ENCODE data around the gene ADCY6. TPM values are rescaled to one million over a fixed set of nuclear protein-coding genes. Genes with fewer than 3 reads are reported as not detected.

Gene ADCY6
- under 1 TPM in 1 of 2 experiments, not detected in 1; 0.05 TPM for total RNA-seq

DNA sequence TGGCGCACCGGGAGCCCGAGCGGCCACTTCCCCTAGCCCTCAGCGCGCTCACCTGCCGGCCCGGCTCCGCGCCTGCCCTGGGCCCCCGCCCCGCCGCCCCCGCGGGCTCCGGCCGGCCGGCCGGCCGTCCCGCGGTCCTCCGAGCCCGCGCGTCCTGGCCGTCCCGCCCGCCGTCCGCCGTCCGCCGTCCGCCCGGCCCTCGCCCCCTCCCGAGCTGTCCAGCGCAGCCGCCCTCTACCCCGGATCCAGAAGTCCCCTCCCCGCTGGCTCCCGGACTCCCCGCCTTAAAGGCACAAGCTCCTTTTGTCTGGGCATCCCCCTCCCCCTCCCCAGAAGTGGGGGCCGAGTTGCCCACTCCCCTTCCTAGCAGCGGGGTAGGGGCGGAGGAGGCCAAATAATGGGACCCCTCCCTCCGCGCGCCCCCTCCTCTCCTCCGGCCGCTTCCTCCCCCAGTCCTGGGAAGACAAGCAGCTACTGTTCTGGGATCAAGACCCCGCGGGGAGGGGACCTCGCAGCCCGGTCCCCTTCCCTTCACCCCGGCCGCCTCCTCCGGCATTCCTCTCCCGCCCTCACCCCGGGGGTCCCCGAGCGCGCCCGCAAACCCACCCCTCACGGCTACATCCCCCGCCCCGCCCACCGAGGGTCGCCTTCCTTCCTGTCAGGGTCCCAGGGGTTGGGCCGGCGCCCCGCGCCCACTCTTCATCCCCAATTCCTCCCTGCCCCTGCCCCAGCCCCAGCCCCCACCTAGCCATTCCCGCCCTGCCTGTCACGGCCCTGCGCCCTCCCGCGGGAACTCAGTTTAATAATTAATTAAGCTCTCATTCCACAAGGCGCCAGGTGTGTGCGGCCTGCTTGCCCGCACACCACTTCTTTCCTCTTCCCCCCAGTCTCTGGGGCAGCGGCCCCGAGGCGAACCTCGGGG is at the start of gene ADCY6:
TSS of gene ADCY6 (minus strand) at position 236 of the 922 bp plus-strand sequence. CDS start 5,655 bp downstream, outside the sequence.
- no peak within 1 kb of the TSS for H3K4me3 Mint-ChIP-seq
- POLR2A ChIA-PET: no interaction called here
- CTCF ChIA-PET: interaction anchor here (1.8 kb wide), 1 partner anchor 35 kb away, joined by 12 read pairs; no protein-coding TSS in a partner anchor

GRCh38 chr12:48838048-48838447 is 49.2 kb upstream of the ADCY6 start:
- no peaks in the 10 kb centered on the region for H3K4me1 Mint-ChIP-seq
- no peak overlapping the region for H3K27ac Mint-ChIP-seq
- H3K4me3 Mint-ChIP-seq: no peak overlapping the region
- ChIA-PET POLR2A (interaction anchor here (1.0 to 1.3 kb wide), 2 partner anchors 13 to 14 kb away, joined by 3 read pairs; partner anchors contain the start of gene DDX23), CTCF (interaction anchor here (0.7 kb wide), 1 partner anchor 21 kb away, joined by 4 read pairs; no protein-coding TSS in a partner anchor)
- no peaks in the 10 kb centered on the region for H3K9me3 Mint-ChIP-seq
- DNase-seq: no peak
- H3K36me3 Mint-ChIP-seq (ENCODE audit: low read depth): peaks cover 65% of the 10 kb centered on the region
- no peaks in the 10 kb centered on the region for H3K27me3 Mint-ChIP-seq

More for the DNA sequence above, at the start of gene ADCY6:
- Mint-ChIP-seq H3K27me3 (peaks cover 46% of the 10 kb centered on the region), H3K36me3 (ENCODE audit: low read depth) (no peaks in the 10 kb centered on the region), H3K4me1 (peaks cover 3% of the 10 kb centered on the region), H3K27ac (no peak within 1 kb of the TSS), H3K9me3 (no peaks in the 10 kb centered on the region)
- DNase-seq: no peak

DNA sequence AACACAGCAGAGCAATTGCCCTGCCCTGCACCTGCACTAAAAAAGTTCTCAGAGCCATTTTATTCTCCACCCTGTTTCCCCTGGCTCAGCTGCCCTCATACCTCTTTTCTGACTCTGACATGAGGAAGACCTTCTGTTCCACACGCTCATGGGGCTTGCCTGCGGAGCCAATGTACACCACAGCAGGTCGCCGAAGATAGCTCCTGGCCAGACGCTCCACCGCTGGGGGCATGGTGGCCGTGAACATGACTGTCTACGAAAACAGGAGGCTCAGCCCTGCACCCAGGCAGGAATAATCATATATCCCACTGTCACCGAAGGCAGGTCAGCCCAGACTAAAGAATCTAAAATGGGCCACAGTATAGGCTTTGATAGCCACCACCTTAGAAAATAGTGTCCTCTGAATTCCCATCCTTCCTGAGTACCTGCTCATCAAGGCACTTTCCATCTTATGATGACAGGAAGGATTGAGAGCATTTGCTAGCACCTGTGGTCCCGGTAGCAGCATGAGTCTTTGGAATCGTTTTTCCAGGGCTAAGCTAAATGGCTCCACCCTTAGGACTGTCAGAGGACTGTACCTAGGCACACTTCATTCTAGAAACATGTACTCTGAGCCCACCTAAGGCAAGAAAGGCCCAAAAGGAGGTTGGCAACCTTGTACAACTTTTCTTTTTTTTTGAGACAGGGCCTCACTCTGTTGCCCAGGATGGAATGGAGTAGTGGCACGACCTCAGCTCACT is 43.6 kb upstream of the ADCY6 start:
- ChIA-PET POLR2A (interaction anchor here (1.3 kb wide), 1 partner anchor 19 kb away, joined by 3 read pairs; the partner anchor contains the start of gene DDX23), CTCF (interaction anchor here (2.3 kb wide), 1 partner anchor 20 kb away, joined by 6 read pairs; the partner anchor contains the start of gene DDX23)
- Mint-ChIP-seq H3K27me3 (no peaks in the 10 kb centered on the region), H3K27ac (no peak overlapping the region), H3K4me1 (no peaks in the 10 kb centered on the region), H3K36me3 (ENCODE audit: low read depth) (peaks cover 75% of the 10 kb centered on the region), H3K4me3 (no peak overlapping the region), H3K9me3 (no peaks in the 10 kb centered on the region)
- no peak for DNase-seq

DNA sequence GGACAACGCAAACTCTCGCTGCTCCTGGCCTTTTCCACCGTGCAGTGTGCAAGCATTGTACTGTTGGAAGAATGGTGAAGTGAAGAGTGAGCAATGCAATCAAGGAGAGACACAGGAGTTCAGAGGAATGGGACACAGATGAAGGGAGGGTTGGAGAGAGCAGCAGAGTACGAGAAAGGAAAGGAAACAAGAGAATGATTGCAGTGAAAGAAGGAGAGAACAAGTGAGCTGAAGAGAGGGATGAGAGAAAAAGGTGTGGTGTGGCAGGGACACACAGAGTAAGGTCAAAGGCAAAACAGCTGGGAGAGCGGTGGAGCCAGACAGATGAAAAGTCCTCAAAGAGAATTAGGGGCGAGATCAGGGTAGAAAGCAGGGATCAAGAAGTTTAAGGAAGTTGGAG is 42.4 kb upstream of the ADCY6 start:
- H3K27me3 Mint-ChIP-seq: no peaks in the 10 kb centered on the region
- DNase-seq: no peak
- no peaks in the 10 kb centered on the region for H3K9me3 Mint-ChIP-seq
- no peaks in the 10 kb centered on the region for H3K4me1 Mint-ChIP-seq
- H3K27ac Mint-ChIP-seq: peak overlapping the region; percentile 0
- peaks cover 62% of the 10 kb centered on the region for H3K36me3 Mint-ChIP-seq (ENCODE audit: low read depth)
- POLR2A ChIA-PET: interaction anchor here (1.3 to 2.9 kb wide), 2 partner anchors 12 to 20 kb away, joined by 3 to 8 read pairs; partner anchors contain the start of genes CACNB3 and DDX23
- CTCF ChIA-PET: interaction anchor here (2.3 kb wide), 1 partner anchor 21 kb away, joined by 6 read pairs; the partner anchor contains the start of gene DDX23
- H3K4me3 Mint-ChIP-seq: no peak overlapping the region

DNA sequence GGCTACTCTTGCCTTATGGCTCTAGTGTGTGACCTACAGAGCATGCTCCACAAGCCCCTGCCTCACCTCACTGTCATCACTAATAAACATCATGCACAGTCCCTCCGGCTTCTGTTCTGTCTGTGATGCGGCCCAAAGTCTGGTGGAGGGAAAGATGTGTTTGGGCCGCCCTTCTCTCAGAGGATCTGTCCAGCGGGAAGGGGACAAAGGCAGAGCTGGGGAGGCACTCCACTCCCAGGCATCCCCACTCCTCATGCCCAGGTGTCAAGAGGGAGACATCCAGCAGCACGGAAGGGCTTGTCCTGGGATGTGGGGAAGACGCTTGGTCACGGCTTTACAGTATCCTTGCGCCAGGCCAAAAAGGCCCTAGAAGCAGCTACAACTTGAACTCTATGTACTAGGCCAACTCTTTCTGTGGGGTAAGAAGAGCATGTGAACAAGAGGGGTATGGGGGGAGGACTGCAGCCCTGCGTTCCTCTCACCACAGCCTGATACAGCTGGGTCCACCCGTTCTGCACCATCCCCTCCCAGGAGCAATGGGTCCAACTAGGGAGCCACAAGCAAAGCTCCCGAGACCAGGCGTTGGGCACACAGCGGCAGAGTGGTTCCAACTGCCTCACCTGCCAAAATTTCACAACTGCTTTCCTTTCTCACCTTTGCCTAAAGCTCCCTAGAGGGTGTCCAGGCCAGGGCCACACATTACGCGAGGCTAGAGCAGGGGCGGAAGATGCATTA is 40.1 kb upstream of the ADCY6 start:
- POLR2A ChIA-PET: interaction anchor here (0.7 to 2.9 kb wide), 3 partner anchors 10 to 37 kb away, joined by 3 to 8 read pairs (median 3); partner anchors contain the start of genes CACNB3, DDX23 and RND1
- H3K4me3 Mint-ChIP-seq: no peak overlapping the region
- H3K4me1 Mint-ChIP-seq: peaks cover 13% of the 10 kb centered on the region
- H3K9me3 Mint-ChIP-seq: no peaks in the 10 kb centered on the region
- H3K36me3 Mint-ChIP-seq (ENCODE audit: low read depth): peaks cover 50% of the 10 kb centered on the region
- CTCF ChIA-PET: no interaction called here
- DNase-seq: no peak
- H3K27ac Mint-ChIP-seq: no peak overlapping the region
- H3K27me3 Mint-ChIP-seq: no peaks in the 10 kb centered on the region

DNA sequence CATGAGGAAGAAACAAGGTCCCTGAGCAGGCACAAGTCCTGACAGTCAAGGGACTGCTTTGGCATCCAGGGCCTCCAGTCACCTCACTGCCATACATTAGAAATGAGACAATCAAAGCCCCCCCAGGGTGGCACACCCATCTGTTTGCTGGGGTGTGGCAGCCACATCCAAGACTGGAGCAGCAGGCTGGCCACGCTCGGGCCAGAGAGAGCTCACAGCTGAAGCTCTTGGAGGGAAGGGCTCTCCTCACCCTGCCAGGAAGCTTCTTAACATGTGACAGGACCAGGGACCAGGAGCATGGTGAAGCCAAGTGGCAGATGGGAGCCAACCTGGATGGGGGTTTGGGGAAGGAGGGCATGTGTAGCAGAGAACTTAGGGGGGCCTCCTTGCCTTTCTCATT is 39.4 kb upstream of the ADCY6 start:
- no peak for DNase-seq
- ChIA-PET POLR2A (interaction anchor here (5.2 kb wide), 1 partner anchor 13 kb away, joined by 24 read pairs; no protein-coding TSS in a partner anchor), CTCF (interaction anchor here (1.3 to 5.8 kb wide), 2 partner anchors 13 to 25 kb away, joined by 3 to 33 read pairs; no protein-coding TSS in a partner anchor)
- Mint-ChIP-seq H3K36me3 (ENCODE audit: low read depth) (peaks cover 46% of the 10 kb centered on the region), H3K27me3 (no peaks in the 10 kb centered on the region), H3K4me1 (peaks cover 20% of the 10 kb centered on the region), H3K4me3 (no peak overlapping the region), H3K27ac (no peak overlapping the region), H3K9me3 (no peaks in the 10 kb centered on the region)

- ChIA-PET CTCF (interaction anchor here (1.3 to 5.8 kb wide), 2 partner anchors 12 to 26 kb away, joined by 3 to 33 read pairs; no protein-coding TSS in a partner anchor), POLR2A (interaction anchor here (1.4 to 5.2 kb wide), 2 partner anchors 12 to 24 kb away, joined by 5 to 24 read pairs; partner anchors contain the start of gene DDX23)
- DNase-seq: no peak
- Mint-ChIP-seq H3K27ac (no peak overlapping the region), H3K27me3 (no peaks in the 10 kb centered on the region), H3K4me1 (peaks cover 21% of the 10 kb centered on the region), H3K36me3 (ENCODE audit: low read depth) (peaks cover 44% of the 10 kb centered on the region), H3K9me3 (no peaks in the 10 kb centered on the region), H3K4me3 (no peak overlapping the region)
Observed at GRCh38 chr12:48827513-48828096, 38.7 kb upstream of the ADCY6 start.

- H3K9me3 Mint-ChIP-seq: no peaks in the 10 kb centered on the region
- H3K4me1 Mint-ChIP-seq: peaks cover 21% of the 10 kb centered on the region
- no peak for DNase-seq
- no peaks in the 10 kb centered on the region for H3K27me3 Mint-ChIP-seq
- H3K27ac Mint-ChIP-seq: no peak overlapping the region
- CTCF ChIA-PET: interaction anchor here (5.8 kb wide), 1 partner anchor 12 kb away, joined by 33 read pairs; no protein-coding TSS in a partner anchor
- no peak overlapping the region for H3K4me3 Mint-ChIP-seq
- H3K36me3 Mint-ChIP-seq (ENCODE audit: low read depth): peaks cover 38% of the 10 kb centered on the region
- POLR2A ChIA-PET: interaction anchor here (1.4 to 5.2 kb wide), 2 partner anchors 11 to 25 kb away, joined by 5 to 24 read pairs; partner anchors contain the start of gene DDX23
Observed at GRCh38 chr12:48827026-48827425, 38.1 kb upstream of the ADCY6 start.

DNA sequence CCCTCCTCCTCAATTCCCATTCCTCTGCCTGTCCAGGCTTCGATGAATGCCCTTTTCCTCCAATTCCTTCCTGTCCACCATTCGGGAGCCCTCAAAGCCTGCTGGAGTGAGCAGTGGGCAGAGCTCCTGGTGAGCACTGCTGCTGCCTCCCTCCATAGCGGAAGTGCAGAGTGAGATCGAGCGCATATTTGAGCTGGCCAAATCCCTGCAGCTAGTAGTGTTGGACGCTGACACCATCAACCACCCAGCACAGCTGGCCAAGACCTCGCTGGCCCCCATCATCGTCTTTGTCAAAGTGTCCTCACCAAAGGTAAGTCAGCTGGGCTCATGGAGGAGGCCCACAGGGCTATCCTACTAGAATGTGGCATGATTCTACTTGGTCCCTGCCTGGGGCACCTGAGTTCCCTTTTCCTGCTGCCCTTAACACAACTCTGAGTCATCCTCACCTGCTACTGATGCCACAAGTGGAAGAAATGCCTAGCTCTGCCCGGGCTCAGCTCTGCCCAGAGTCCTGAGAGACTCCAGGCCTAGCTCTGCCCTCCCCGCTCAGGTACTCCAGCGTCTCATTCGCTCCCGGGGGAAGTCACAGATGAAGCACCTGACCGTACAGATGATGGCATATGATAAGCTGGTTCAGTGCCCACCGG is 37.4 kb upstream of the ADCY6 start:
- ChIA-PET CTCF (interaction anchor here (5.8 kb wide), 1 partner anchor 11 kb away, joined by 33 read pairs; no protein-coding TSS in a partner anchor), POLR2A (interaction anchor here (1.4 to 5.2 kb wide), 2 partner anchors 11 to 26 kb away, joined by 5 to 24 read pairs; partner anchors contain the start of gene DDX23)
- Mint-ChIP-seq H3K27me3 (no peaks in the 10 kb centered on the region), H3K4me3 (no peak overlapping the region), H3K9me3 (no peaks in the 10 kb centered on the region), H3K27ac (no peak overlapping the region), H3K4me1 (peaks cover 21% of the 10 kb centered on the region), H3K36me3 (ENCODE audit: low read depth) (peaks cover 32% of the 10 kb centered on the region)
- DNase-seq: no peak

DNA sequence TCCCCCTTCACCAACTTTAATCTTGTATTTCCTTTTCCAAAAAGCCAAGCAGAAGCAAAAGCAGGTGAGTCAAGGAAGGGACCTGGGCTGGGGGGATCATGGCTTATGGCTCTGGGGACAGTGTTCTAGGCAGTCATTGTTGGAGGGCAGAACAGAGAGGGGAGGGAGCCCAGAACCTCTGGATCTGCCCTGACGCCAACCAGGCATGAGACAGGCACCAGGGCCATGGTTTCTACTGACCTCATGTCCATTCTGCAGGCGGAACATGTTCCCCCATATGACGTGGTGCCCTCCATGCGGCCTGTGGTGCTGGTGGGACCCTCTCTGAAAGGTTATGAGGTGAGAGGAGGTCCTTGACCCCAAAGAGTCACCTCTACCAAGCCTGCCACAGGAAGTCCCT is 36.0 kb upstream of the ADCY6 start:
- DNase-seq: no peak
- peaks cover 21% of the 10 kb centered on the region for H3K4me1 Mint-ChIP-seq
- H3K4me3 Mint-ChIP-seq: no peak overlapping the region
- ChIA-PET POLR2A (interaction anchor here (5.2 kb wide), 1 partner anchor 9 kb away, joined by 24 read pairs; no protein-coding TSS in a partner anchor), CTCF (interaction anchor here (5.8 kb wide), 1 partner anchor 10 kb away, joined by 33 read pairs; no protein-coding TSS in a partner anchor)
- no peaks in the 10 kb centered on the region for H3K9me3 Mint-ChIP-seq
- H3K27me3 Mint-ChIP-seq: peaks cover 3% of the 10 kb centered on the region
- H3K27ac Mint-ChIP-seq: no peak overlapping the region
- peaks cover 19% of the 10 kb centered on the region for H3K36me3 Mint-ChIP-seq (ENCODE audit: low read depth)

- POLR2A ChIA-PET: interaction anchor here (5.2 kb wide), 1 partner anchor 8 kb away, joined by 24 read pairs; no protein-coding TSS in a partner anchor
- peaks cover 5% of the 10 kb centered on the region for H3K27me3 Mint-ChIP-seq
- no peak overlapping the region for H3K4me3 Mint-ChIP-seq
- H3K36me3 Mint-ChIP-seq (ENCODE audit: low read depth): peaks cover 12% of the 10 kb centered on the region
- peak; percentile 62 for DNase-seq
- peak overlapping the region; percentile 8 for H3K27ac Mint-ChIP-seq
- H3K4me1 Mint-ChIP-seq: peaks cover 23% of the 10 kb centered on the region
- CTCF ChIA-PET: interaction anchor here (1.4 to 5.8 kb wide), 2 partner anchors 9 to 32 kb away, joined by 3 to 33 read pairs; no protein-coding TSS in a partner anchor
- H3K9me3 Mint-ChIP-seq: no peaks in the 10 kb centered on the region
Observed at GRCh38 chr12:48824112-48824511, 35.2 kb upstream of the ADCY6 start.

All from activated CD4-positive, alpha-beta memory T cell treated with anti-CD3 and anti-CD28 coated beads, Interleukin-2, amount 10 ng/mL, durations not matched to agents 7 days and 5 days (primary cell).